H9 (cell line): ENCODE results near the gene AP5M1. TPM values are rescaled to one million over a fixed set of nuclear protein-coding genes. Genes with fewer than 3 reads are reported as not detected.
"Not testable (repeated sequence)": the region's sequence is repeated elsewhere in the genome, so short reads cannot be mapped to it uniquely, and the experiment has no call there.

Experiments used
- DNase-seq: peaks from one replicate; pipeline ENCODE4 v3.0.0-alpha.2; 2017
- H2AFZ ChIP-seq: one replicate; pipeline ENCODE4 v1.6.1; 2013; ENCODE audit warnings: mild to moderate bottlenecking, low read length, control low read depth, moderate library complexity
- H2AK5ac ChIP-seq: 2 replicates; pipeline ENCODE4 v1.6.1; 2013; ENCODE audit warnings: low read length, control low read depth, mixed read lengths; ENCODE audit not compliant: insufficient read length
- H2BK120ac ChIP-seq: one replicate; pipeline ENCODE4 v1.6.1; 2013; ENCODE audit warnings: low read depth, mild to moderate bottlenecking, low read length, control low read depth, inconsistent platforms; ENCODE audit not compliant: poor library complexity, severe bottlenecking
- H2BK12ac ChIP-seq: 2 replicates; pipeline ENCODE4 v1.6.1; 2013; ENCODE audit warnings: low read length, control low read depth, mixed read lengths, low read depth; ENCODE audit not compliant: insufficient read length
- H2BK15ac ChIP-seq: 2 replicates; pipeline ENCODE4 v1.6.1; 2013; ENCODE audit warnings: low read depth, low read length, control low read depth
- H2BK20ac ChIP-seq: one replicate; pipeline ENCODE4 v1.6.1; 2013; ENCODE audit warnings: low read depth, mild to moderate bottlenecking, low read length, control low read depth, inconsistent platforms; ENCODE audit not compliant: poor library complexity, severe bottlenecking
- H2BK5ac ChIP-seq: 2 replicates; pipeline ENCODE4 v1.6.1; 2013; ENCODE audit warnings: low read length, control low read depth, mixed read lengths; ENCODE audit not compliant: insufficient read length
- H3K14ac ChIP-seq: 2 replicates; pipeline ENCODE4 v1.6.1; 2013; ENCODE audit warnings: low read length, control low read depth; ENCODE audit not compliant: insufficient read depth
- H3K18ac ChIP-seq: 2 replicates; pipeline ENCODE4 v1.6.1; 2013; ENCODE audit warnings: low read depth, mild to moderate bottlenecking, mixed read lengths, low read length, control low read depth; ENCODE audit not compliant: insufficient read length
- H3K23ac ChIP-seq: 2 replicates; pipeline ENCODE4 v1.6.1; 2013; ENCODE audit warnings: low read length, control low read depth, mixed read lengths, low read depth; ENCODE audit not compliant: insufficient read length
- H3K23me2 ChIP-seq: 2 replicates; pipeline ENCODE4 v1.6.1; 2013; ENCODE audit warnings: low read depth, mild to moderate bottlenecking, mixed read lengths, low read length, control low read depth; ENCODE audit not compliant: insufficient read length, poor library complexity, severe bottlenecking
- H3K27ac ChIP-seq: 2 replicates; pipeline ENCODE4 v1.5.1; 2013; ENCODE audit warnings: low read length, control low read depth, mixed read lengths, low read depth; ENCODE audit not compliant: insufficient read length
- H3K27me3 ChIP-seq: 2 replicates; pipeline ENCODE4 v1.6.1; 2013; ENCODE audit warnings: low read length, control low read depth, inconsistent platforms; ENCODE audit not compliant: insufficient read depth
- H3K4ac ChIP-seq: 2 replicates; pipeline ENCODE4 v1.6.1; 2013; ENCODE audit warnings: low read depth, mild to moderate bottlenecking, control low read depth, inconsistent platforms, low read length, moderate library complexity
- H3K4me1 ChIP-seq: 2 replicates; pipeline ENCODE4 v1.6.1; 2013; ENCODE audit warnings: low read length, control low read depth, inconsistent platforms; ENCODE audit not compliant: insufficient read depth
- H3K4me2 ChIP-seq: 2 replicates; pipeline ENCODE4 v1.6.1; 2013; ENCODE audit warnings: low read length, control low read depth, mixed read lengths; ENCODE audit not compliant: insufficient read length, insufficient read depth
- H3K56ac ChIP-seq: 2 replicates; pipeline ENCODE4 v1.6.1; 2013; ENCODE audit warnings: low read depth, mild to moderate bottlenecking, mixed read lengths, low read length, control low read depth; ENCODE audit not compliant: insufficient read length
- H3K79me1 ChIP-seq: 2 replicates; pipeline ENCODE4 v1.6.1; 2013; ENCODE audit warnings: low read depth, mild to moderate bottlenecking, moderate library complexity, low read length, control low read depth, inconsistent platforms; ENCODE audit not compliant: insufficient read depth, poor library complexity, severe bottlenecking
- H3K79me2 ChIP-seq: 2 replicates; pipeline ENCODE4 v1.6.1; 2013; ENCODE audit warnings: low read length, control low read depth, inconsistent platforms; ENCODE audit not compliant: insufficient read depth
- H3K9ac ChIP-seq: 2 replicates; pipeline ENCODE4 v1.6.1; 2013; ENCODE audit warnings: low read length, control low read depth, mixed read lengths; ENCODE audit not compliant: insufficient read length; ENCODE audit errors: extremely low read depth
- H3K9me3 ChIP-seq: one replicate; pipeline ENCODE4 v1.6.1; 2013; ENCODE audit warnings: low read depth, low read length, inconsistent platforms; ENCODE audit not compliant: control insufficient read depth
- H3T11ph ChIP-seq: one replicate; pipeline ENCODE4 v1.6.1; 2013; ENCODE audit warnings: mild to moderate bottlenecking, low read length, control low read depth, inconsistent platforms
- H4K20me1 ChIP-seq: one replicate; pipeline ENCODE4 v1.6.1; 2013; ENCODE audit not compliant: control insufficient read depth, insufficient read length, insufficient read depth
- H4K5ac ChIP-seq: 2 replicates; pipeline ENCODE4 v1.6.1; 2013; ENCODE audit warnings: low read depth, mild to moderate bottlenecking, mixed read lengths, low read length, control low read depth; ENCODE audit not compliant: insufficient read length
- H4K8ac ChIP-seq: replicated peaks from 2 replicates; pipeline ENCODE4 v1.6.1; 2013; ENCODE audit warnings: low read length, control low read depth, mixed read lengths, low read depth; ENCODE audit not compliant: insufficient read length
- H4K91ac ChIP-seq: 2 replicates; pipeline ENCODE4 v1.6.1; 2013; ENCODE audit warnings: low read depth, mild to moderate bottlenecking, moderate library complexity, mixed read lengths, low read length, control low read depth; ENCODE audit not compliant: insufficient read length
- H3K27ac Mint-ChIP-seq, 3 experiments: 2 replicates in 2 of 3; 3 replicates in 1 of 3; pipeline ENCODE4 v1.8.0; 2020 to 2021; ENCODE audit warnings: mixed read lengths in 3 of 3, mild to moderate bottlenecking in 1 of 3, moderate library complexity in 1 of 3
- H3K27me3 Mint-ChIP-seq: 2 replicates; pipeline ENCODE4 v1.8.0; 2021; ENCODE audit warnings: low read depth, mild to moderate bottlenecking, moderate library complexity, mixed read lengths
- H3K36me3 Mint-ChIP-seq, 3 experiments: 2 replicates in 2 of 3; 3 replicates in 1 of 3; pipeline ENCODE4 v1.8.0; 2020 to 2021; ENCODE audit warnings: low read depth in 3 of 3, mixed read lengths in 3 of 3; ENCODE audit not compliant: insufficient read depth in 1 of 3
- H3K4me1 Mint-ChIP-seq, 2 experiments: 2 replicates each; pipeline ENCODE4 v1.8.0; 2020; ENCODE audit warnings: mixed read lengths in 2 of 2
- H3K4me3 Mint-ChIP-seq, 2 experiments: 2 replicates in 1 of 2; 3 replicates in 1 of 2; pipeline ENCODE4 v1.8.0; 2020 to 2021; ENCODE audit warnings: mild to moderate bottlenecking in 2 of 2, mixed read lengths in 2 of 2, moderate library complexity in 1 of 2
- H3K9me3 Mint-ChIP-seq, 2 experiments: 2 replicates in 1 of 2; 3 replicates in 1 of 2; pipeline ENCODE4 v1.8.0; 2020; ENCODE audit warnings: mild to moderate bottlenecking in 2 of 2, mixed read lengths in 2 of 2, moderate library complexity in 1 of 2
- WGBS: extraction: QIAGEN DNeasy Blood & Tissue Kit; methylation state at CpG from one replicate; pipeline ENCODE4 v1.1.7; 2013; ENCODE audit warnings: missing lambda C conversion rate, low lambda C conversion rate, mixed read lengths; ENCODE audit not compliant: insufficient read length; ENCODE audit errors: extremely low coverage; 5-methylcytosine and 5-hydroxymethylcytosine counted together
- total RNA-seq: library from RNA; stranded (reverse); gene quantifications from 2 replicates; pipeline ENCODE4 v1.2.1, GENCODE V29; 2021

Gene AP5M1
- total RNA-seq, 1 experiment from 2014 or later: 42.6 TPM

- not testable (repeated sequence) for H4K91ac ChIP-seq, H3K27me3 Mint-ChIP-seq, H3K27ac Mint-ChIP-seq, H2BK12ac ChIP-seq, H3K79me2 ChIP-seq, H3K4me1 ChIP-seq, H4K8ac ChIP-seq, H3K4me2 ChIP-seq, H2AFZ ChIP-seq, H3K4ac ChIP-seq, H3K79me1 ChIP-seq, H3K18ac ChIP-seq, H3K23ac ChIP-seq, H3K56ac ChIP-seq, H3T11ph ChIP-seq, H2BK20ac ChIP-seq, DNase-seq, H4K20me1 ChIP-seq, H3K4me3 Mint-ChIP-seq, H3K4me1 Mint-ChIP-seq, H2BK5ac ChIP-seq, H3K27ac ChIP-seq, H3K9me3 ChIP-seq, H2BK120ac ChIP-seq, H3K27me3 ChIP-seq, H4K5ac ChIP-seq, H3K9ac ChIP-seq, H3K14ac ChIP-seq, H2BK15ac ChIP-seq, H2AK5ac ChIP-seq, H3K23me2 ChIP-seq
- Mint-ChIP-seq H3K9me3 (peaks cover 41 to 42% of the 10 kb centered on the region in 2 experiments), H3K36me3 (peaks cover 15 to 42% (median 23%) of the 10 kb centered on the region in 3 experiments)
- WGBS: no CpG with 5 or more reads among the region's 31 CpGs
These were observed 65.0 kb downstream of the AP5M1 start for GRCh38 chr14:57333726-57334125.

GRCh38 chr14:57343545-57344297, 75.0 kb downstream of the AP5M1 start:
- H2BK15ac ChIP-seq, H3K18ac ChIP-seq, H2AFZ ChIP-seq, H3K14ac ChIP-seq, H3K23me2 ChIP-seq, H4K91ac ChIP-seq, H2BK12ac ChIP-seq, H2AK5ac ChIP-seq, H3K23ac ChIP-seq, H3K27me3 Mint-ChIP-seq, H3K4me1 Mint-ChIP-seq, H4K20me1 ChIP-seq, H2BK120ac ChIP-seq, H3K79me2 ChIP-seq, H2BK20ac ChIP-seq, H3K79me1 ChIP-seq, H3K27ac ChIP-seq, H3K4ac ChIP-seq, H3K9me3 ChIP-seq, H4K5ac ChIP-seq, H3K4me2 ChIP-seq, H3K9ac ChIP-seq, H3T11ph ChIP-seq, H3K56ac ChIP-seq, H3K4me1 ChIP-seq, H4K8ac ChIP-seq, H3K27me3 ChIP-seq, H2BK5ac ChIP-seq: not testable (repeated sequence)
- Mint-ChIP-seq H3K27ac (peak overlapping the region; percentile 91 to 98 (median 93); a peak in 5 of 7 replicates), H3K9me3 (peaks cover 10 to 32% of the 10 kb centered on the region in 2 experiments), H3K36me3 (peaks cover 3 to 12% (median 7%) of the 10 kb centered on the region in 3 experiments; a peak in 6 of 7 replicates), H3K4me3 (peak overlapping the region; percentile 79 to 84)
- no CpG with 5 or more reads among the region's 34 CpGs for WGBS
- peak; percentile 33 for DNase-seq
